ENCODE results near the gene TUBA1C.

GRCh38 chr12:49297695-49298060 is 32.8 kb downstream of the TUBA1C start:
- TF ChIP-seq CTCF (conservative IDR thresholded peaks at IDR 0.05; ENCODE audit: low read depth, low read length) = no peak
- no peak for TF ChIP-seq EZH2 (IDR thresholded peaks at IDR 0.05; ENCODE audit: low read length, unreplicated experiment)
- no peak for TF ChIP-seq EZH2phosphoT487 (IDR thresholded peaks at IDR 0.05; ENCODE audit: borderline replicate concordance, low read length)
